ENCODE results near the gene SIGLEC9. TPM values are rescaled to one million over a fixed set of nuclear protein-coding genes. Genes with fewer than 3 reads are reported as not detected.

The SIGLEC9 gene
- total RNA-seq, 1 donor = not detected

DNA sequence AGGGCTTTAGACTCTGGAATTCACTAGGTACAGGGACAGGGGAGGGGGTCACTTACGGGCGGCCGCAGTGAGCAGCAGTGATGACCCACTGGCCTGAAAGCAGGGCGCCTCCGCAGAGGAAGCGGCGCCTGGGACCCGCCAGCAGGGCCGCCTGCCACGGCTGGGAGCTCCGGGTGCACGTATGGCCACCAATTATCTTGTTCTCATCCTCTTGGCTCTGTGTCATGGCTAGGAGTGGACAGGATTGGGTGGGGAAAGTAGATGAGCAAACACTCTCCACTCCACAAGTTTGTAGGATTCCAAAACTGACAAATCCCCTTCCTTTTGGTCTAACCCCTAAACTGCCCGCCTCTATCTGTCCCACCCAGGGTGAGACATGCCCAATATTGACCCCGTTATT is 43.2 kb upstream of the SIGLEC9 start:
- DNase-seq (ENCODE audit: low read depth) = no peak
- H3K4me3 ChIP-seq (ENCODE audit: low read depth, low read length) = no peak overlapping the region
- TF ChIP-seq, protein P1, sequence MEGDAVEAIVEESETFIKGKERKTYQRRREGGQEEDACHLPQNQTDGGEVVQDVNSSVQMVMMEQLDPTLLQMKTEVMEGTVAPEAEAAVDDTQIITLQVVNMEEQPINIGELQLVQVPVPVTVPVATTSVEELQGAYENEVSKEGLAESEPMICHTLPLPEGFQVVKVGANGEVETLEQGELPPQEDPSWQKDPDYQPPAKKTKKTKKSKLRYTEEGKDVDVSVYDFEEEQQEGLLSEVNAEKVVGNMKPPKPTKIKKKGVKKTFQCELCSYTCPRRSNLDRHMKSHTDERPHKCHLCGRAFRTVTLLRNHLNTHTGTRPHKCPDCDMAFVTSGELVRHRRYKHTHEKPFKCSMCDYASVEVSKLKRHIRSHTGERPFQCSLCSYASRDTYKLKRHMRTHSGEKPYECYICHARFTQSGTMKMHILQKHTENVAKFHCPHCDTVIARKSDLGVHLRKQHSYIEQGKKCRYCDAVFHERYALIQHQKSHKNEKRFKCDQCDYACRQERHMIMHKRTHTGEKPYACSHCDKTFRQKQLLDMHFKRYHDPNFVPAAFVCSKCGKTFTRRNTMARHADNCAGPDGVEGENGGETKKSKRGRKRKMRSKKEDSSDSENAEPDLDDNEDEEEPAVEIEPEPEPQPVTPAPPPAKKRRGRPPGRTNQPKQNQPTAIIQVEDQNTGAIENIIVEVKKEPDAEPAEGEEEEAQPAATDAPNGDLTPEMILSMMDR (IDR thresholded peaks at IDR 0.05; ENCODE audit: insufficient read depth, low read depth, low read length) = no peak

DNA sequence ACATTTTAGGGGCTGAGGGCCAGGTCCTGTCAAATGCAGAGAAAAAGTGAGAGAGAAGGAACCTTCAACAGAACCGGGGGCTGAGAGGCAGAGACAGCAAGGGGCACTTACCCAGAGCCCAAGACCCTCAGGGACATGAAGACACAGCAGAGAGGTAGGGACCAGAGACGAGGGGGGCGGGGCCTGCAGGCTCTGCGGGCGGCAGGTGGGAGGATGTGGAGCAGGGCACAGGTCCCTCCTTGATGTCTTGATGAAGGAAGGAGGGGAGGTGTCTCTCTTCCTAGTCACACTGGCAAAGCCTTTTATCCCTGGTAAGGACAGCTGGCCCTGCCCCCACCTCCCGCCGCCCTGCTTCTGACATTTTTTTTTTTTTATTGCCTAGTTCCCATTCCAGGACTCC is 42.1 kb upstream of the SIGLEC9 start, which contains the start of gene KLK14:
TSS of gene KLK14 (minus strand) at position 277 of the 400 bp plus-strand sequence. CDS start at position 4, 273 bp downstream.
- TF ChIP-seq, protein P1 (IDR thresholded peaks at IDR 0.05; ENCODE audit: insufficient read depth, low read depth, low read length) = no peak
- no peak for DNase-seq (ENCODE audit: low read depth)
- H3K4me3 ChIP-seq (ENCODE audit: low read depth, low read length) = no peak within 1 kb of the TSS

DNA sequence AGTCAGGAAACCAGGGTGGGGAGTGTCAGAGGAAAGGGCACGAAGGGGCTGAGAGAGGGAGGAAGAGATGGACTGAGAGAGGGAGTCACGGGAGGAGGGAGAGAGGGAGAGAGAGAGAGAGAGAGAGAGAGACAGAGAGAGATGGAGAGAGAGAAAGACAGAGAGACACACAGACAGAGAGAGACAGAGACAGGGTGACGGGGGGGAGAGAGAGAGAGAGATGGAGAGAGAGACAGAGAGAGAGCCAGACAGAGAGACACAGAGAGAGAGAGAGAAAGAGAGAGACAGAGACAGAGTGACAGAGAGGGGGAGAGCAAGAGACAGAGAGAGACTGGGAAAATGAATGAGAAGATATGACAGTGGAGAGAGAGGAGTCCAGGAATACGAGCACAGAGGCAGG is 41.5 kb upstream of the SIGLEC9 start:
- no peak for DNase-seq (ENCODE audit: low read depth)

DNA sequence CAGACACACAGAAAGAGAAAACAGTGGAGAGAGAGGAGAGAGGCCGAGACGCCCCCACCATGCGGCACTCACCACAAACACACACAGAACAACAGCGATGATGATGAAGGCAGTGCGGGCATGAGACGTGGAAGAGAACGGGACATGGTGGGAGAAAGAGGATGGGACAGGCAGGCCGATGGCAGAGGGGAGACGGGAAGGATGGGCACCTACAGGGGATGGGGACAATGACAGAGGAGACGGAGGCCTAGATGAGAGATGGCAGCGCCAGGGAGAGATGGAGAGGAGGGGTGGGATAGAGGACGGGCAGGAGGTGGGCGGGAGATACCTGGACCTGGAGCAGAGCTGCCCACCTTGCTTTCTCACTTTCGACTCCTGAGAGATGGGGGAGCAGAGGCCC is 40.9 kb upstream of the SIGLEC9 start:
- TF ChIP-seq, protein P1 (IDR thresholded peaks at IDR 0.05; ENCODE audit: insufficient read depth, low read depth, low read length) = no peak
- no peak for DNase-seq (ENCODE audit: low read depth)
- no peak overlapping the region for H3K4me3 ChIP-seq (ENCODE audit: low read depth, low read length)

More for the DNA sequence above, 41.5 kb upstream of the SIGLEC9 start:
- TF ChIP-seq, protein P1 (IDR thresholded peaks at IDR 0.05; ENCODE audit: insufficient read depth, low read depth, low read length) = no peak
- H3K4me3 ChIP-seq (ENCODE audit: low read depth, low read length) = no peak overlapping the region

DNA sequence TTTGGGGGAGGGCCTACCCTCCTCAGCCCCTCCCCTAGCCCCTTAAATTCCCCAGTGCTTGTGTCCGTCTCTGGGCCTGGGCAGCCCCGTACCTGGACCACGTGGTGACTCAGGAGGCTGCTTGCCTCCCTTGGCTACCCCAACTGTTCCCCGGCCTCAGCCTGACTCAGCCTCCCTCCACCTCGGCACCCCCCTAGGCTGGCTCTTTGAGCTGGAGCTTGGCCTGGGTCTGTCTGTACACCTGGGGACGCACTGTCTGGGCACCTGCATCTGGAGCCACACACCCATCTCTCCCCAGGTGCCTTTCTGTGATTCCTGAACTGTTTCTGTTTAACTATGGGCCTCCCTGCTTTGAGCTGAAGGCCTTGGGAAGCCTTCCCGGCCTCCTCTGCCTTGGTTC is 40.2 kb upstream of the SIGLEC9 start:
- TF ChIP-seq, protein P1 (IDR thresholded peaks at IDR 0.05; ENCODE audit: insufficient read depth, low read depth, low read length) = no peak
- H3K4me3 ChIP-seq (ENCODE audit: low read depth, low read length) = no peak overlapping the region
- no peak for DNase-seq (ENCODE audit: low read depth)

DNA sequence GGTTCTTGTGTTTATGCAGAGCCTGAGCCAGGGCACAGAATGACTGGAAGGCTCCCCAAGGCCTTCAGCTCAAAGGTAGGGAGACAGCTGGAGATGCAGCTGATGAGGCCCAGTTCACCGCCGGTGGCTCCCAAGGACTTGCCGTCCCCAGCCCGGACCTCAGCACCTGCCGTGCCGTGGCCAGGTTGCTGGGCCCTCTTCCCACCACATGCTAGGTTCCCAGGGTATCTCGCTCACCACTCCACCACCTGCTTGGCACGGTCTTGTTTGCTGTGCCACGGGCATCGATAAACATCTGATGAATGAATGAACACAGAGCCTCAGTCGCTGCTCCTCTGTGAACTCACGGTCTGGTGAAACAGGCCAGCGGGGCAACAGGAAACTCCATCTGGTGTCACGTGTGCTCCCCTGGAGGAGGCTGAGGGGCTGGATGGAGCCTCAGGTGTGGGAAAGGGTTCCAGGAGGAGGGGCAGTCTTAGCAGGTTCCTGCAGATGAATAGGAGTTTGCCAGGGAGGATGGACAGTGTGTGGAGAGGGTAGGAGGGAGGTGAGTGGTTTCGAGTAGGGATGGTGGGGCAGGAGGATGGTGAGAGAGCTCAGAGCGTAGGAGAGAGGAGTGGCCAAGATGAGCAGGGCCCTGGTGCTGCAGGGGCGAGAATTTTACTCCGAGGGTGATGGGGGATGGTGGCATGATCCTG is 38.4 kb upstream of the SIGLEC9 start:
- no peak for DNase-seq (ENCODE audit: low read depth)
- TF ChIP-seq, protein P1 (IDR thresholded peaks at IDR 0.05; ENCODE audit: insufficient read depth, low read depth, low read length) = no peak

DNA sequence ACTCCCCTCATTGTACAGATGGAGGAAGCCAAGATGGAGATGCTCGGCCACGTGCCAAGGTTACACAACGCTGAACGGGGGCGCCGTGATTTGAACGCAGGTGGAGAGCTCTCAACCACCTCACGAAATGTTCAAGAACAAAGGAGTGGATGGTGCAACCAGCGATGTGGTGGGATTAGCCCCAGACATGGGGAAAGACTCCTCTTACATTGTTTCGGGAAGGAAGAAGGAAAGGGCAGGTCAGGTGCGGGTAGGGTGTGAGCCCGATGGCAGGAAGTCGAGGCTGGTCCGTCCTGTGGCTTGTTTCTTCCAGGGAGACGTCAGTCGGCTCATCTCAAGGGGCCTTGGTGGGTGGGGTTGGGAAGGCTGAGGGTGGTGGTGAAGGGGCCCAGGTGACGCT is 34.9 kb upstream of the SIGLEC9 start:
- TF ChIP-seq, protein P1 (IDR thresholded peaks at IDR 0.05; ENCODE audit: insufficient read depth, low read depth, low read length) = no peak
- no peak for DNase-seq (ENCODE audit: low read depth)
- H3K4me3 ChIP-seq (ENCODE audit: low read depth, low read length) = no peak overlapping the region

More for the DNA sequence above, 38.4 kb upstream of the SIGLEC9 start:
- no peak overlapping the region for H3K4me3 ChIP-seq (ENCODE audit: low read depth, low read length)

Data from fibroblast of villous mesenchyme (primary cell).